HepG2 (cell line): ENCODE data around the gene TUBB. TPM values are rescaled to one million over a fixed set of nuclear protein-coding genes. Genes with fewer than 3 reads are reported as not detected.

Source experiments
- ATF3 ChIP-seq: sonication (generic); formaldehyde crosslinking; IDR thresholded peaks from 2 replicates; pipeline ENCODE4 v1.4.0; 2020; ENCODE audit warnings: missing genetic modification reagents
- ATF6 ChIP-seq: sonication (generic); formaldehyde crosslinking; conservative IDR thresholded peaks from 2 replicates; pipeline ENCODE4 v1.4.0; 2020; ENCODE audit warnings: missing genetic modification reagents
- FOXA1 ChIP-seq, 2 experiments: fragments of 450-650 bp in 1 of 2; sonication (generic) in 1 of 2; formaldehyde crosslinking in 1 of 2; IDR thresholded peaks; 2 replicates each; pipeline versions ENCODE4 v1.4.0 to v1.6.1; 2016 to 2020; ENCODE audit warnings: missing genetic modification reagents in 1 of 2
- IKZF5 ChIP-seq: IDR thresholded peaks from 2 replicates; pipeline ENCODE4 v1.6.1; 2018; ENCODE audit warnings: missing genetic modification reagents, mild to moderate bottlenecking, missing compliant biosample characterization
- JARID2 ChIP-seq: sonication (generic); formaldehyde crosslinking; IDR thresholded peaks from 2 replicates; pipeline ENCODE4 v1.8.1; 2023; ENCODE audit warnings: missing genetic modification reagents, inconsistent platforms; ENCODE audit not compliant: insufficient replicate concordance
- MNT ChIP-seq: fragments of 450-650 bp; IDR thresholded peaks from 2 replicates; pipeline ENCODE4 v1.6.1; 2016
- MYNN ChIP-seq: sonication (generic); formaldehyde crosslinking; IDR thresholded peaks from 2 replicates; pipeline ENCODE4 v1.4.0; 2020; ENCODE audit warnings: mild to moderate bottlenecking, low read depth, missing genetic modification reagents
- NR2F1 ChIP-seq, 2 experiments: fragments of 450-650 bp in 1 of 2; formaldehyde crosslinking in 1 of 2; IDR thresholded peaks; 2 replicates each; pipeline versions ENCODE4 v1.5.0 to v1.6.1; 2016 to 2020; ENCODE audit warnings: mild to moderate bottlenecking in 1 of 2, missing compliant biosample characterization in 1 of 2, missing genetic modification reagents in 1 of 2, moderate library complexity in 1 of 2
- POGZ ChIP-seq: sonication (generic); formaldehyde crosslinking; IDR thresholded peaks from 2 replicates; pipeline ENCODE4 v1.4.0; 2020; ENCODE audit warnings: mild to moderate bottlenecking, missing genetic modification reagents
- POLR2AphosphoS5 ChIP-seq: IDR thresholded peaks from 2 replicates; pipeline ENCODE4 v1.6.1; 2012; ENCODE audit warnings: low read depth, low read length
- PRMT3 ChIP-seq: sonication (generic); formaldehyde crosslinking; IDR thresholded peaks from 2 replicates; pipeline ENCODE4 v1.8.1; 2022; ENCODE audit warnings: low read depth, mild to moderate bottlenecking, moderate library complexity, missing genetic modification reagents, borderline replicate concordance
- RBFOX2 ChIP-seq: fragments of 200-400 bp; formaldehyde crosslinking; IDR thresholded peaks from 2 replicates; pipeline ENCODE4 v1.6.1; 2017; ENCODE audit warnings: low read depth, mild to moderate bottlenecking, low read length
- RBM22 ChIP-seq: fragments of 200-400 bp; formaldehyde crosslinking; optimal IDR thresholded peaks from 2 replicates; pipeline ENCODE3; 2017; ENCODE audit warnings: mild to moderate bottlenecking, low read length, moderate library complexity
- SAFB2 ChIP-seq: sonication (generic); formaldehyde crosslinking; IDR thresholded peaks from 2 replicates; pipeline ENCODE4 v1.5.1; 2020; ENCODE audit warnings: missing genetic modification reagents, low read depth, mild to moderate bottlenecking, borderline replicate concordance
- SATB2 ChIP-seq: sonication (generic); formaldehyde crosslinking; IDR thresholded peaks from 2 replicates; pipeline ENCODE4 v1.5.0; 2020; ENCODE audit warnings: missing genetic modification reagents
- SPEN ChIP-seq: sonication (generic); formaldehyde crosslinking; IDR thresholded peaks from 2 replicates; pipeline ENCODE4 v1.5.1; 2020; ENCODE audit warnings: low read depth, mild to moderate bottlenecking, missing genetic modification reagents
- ZBTB14 ChIP-seq: sonication (generic); formaldehyde crosslinking; IDR thresholded peaks from 2 replicates; pipeline ENCODE4 v1.4.0; 2020; ENCODE audit warnings: missing genetic modification reagents
- ZNF547 ChIP-seq: sonication (generic); formaldehyde crosslinking; IDR thresholded peaks from 2 replicates; pipeline ENCODE4 v1.5.1; 2020; ENCODE audit warnings: mild to moderate bottlenecking, missing genetic modification reagents
- ZNF629 ChIP-seq: sonication (generic); formaldehyde crosslinking; conservative IDR thresholded peaks from 2 replicates; pipeline ENCODE4 v1.5.0; 2020; ENCODE audit warnings: missing genetic modification reagents
- ZSCAN20 ChIP-seq: sonication (generic); formaldehyde crosslinking; IDR thresholded peaks from 2 replicates; pipeline ENCODE4 v1.4.0; 2020; ENCODE audit warnings: missing genetic modification reagents, mild to moderate bottlenecking, borderline replicate concordance
- polyA plus RNA-seq, 8 experiments: library from polyadenylated mRNA; depleted of rRNA in 3 of 8; stranded (reverse) in 7 of 8; unstranded in 1 of 8; fragments of >200 nt; fragmentation: Illumina TruSeq in 4 of 8; extraction: Trizol in 4 of 8; gene quantifications; 2 replicates each; pipeline versions ENCODE4 v1.2.1 to v1.2.3, GENCODE V29; 2011 to 2016; ENCODE audit warnings: low read depth in 4 of 8, missing spikeins in 1 of 8, mixed read lengths in 1 of 8; ENCODE audit not compliant: insufficient read depth in 1 of 8
- total RNA-seq, 5 experiments: library from RNA; depleted of rRNA; stranded (reverse); fragments of >200 nt; fragmentation: Illumina TruSeq; extraction: Trizol; gene quantifications; 2 replicates each; pipeline ENCODE4 v1.2.3, GENCODE V29; 2016; ENCODE audit warnings: low read depth in 1 of 5

The TUBB gene
- total and polyA plus RNA-seq, 2 of the 13 experiments (the other 11 are each of a cell fraction or from before 2014, with no cell fraction given) = 911 to 1,163 TPM

GRCh38 chr6:30717129-30717844 is 2.9 kb upstream of the TUBB start, which contains the start of gene MDC1 (continued):
- TF ChIP-seq PRMT3 (CRISPR knock-in tag) (no peak), JARID2 (CRISPR knock-in tag) (no peak), NR2F1 (CRISPR knock-in tag; IDR thresholded peaks at IDR 0.05) (0 out of 4 replicates have a peak, but pooled peaks have one; percentile 6 to 21), RBFOX2 (peak; percentile 82; the same call in 1 of the 2 replicates), MNT (peak; percentile 72), ZBTB14 (CRISPR knock-in tag) (no peak; the same call in 1 of the 2 replicates), MYNN (no peak; the same call in none of the 2 replicates), ZNF547 (CRISPR knock-in tag) (peak; percentile 79; the same call in 1 of the 2 replicates), ZNF629 (peak; percentile 42; the same call in 1 of the 2 replicates), POGZ (CRISPR knock-in tag) (peak; percentile 96), FOXA1 (IDR thresholded peaks at IDR 0.05) (no peak), FOXA1 (CRISPR knock-in tag; IDR thresholded peaks at IDR 0.05) (peak; percentile 57; the same call in 1 of the 2 replicates), ATF3 (CRISPR knock-in tag) (peak; percentile 68; the same call in 1 of the 2 replicates), ATF6 (peak; percentile 85; the same call in 1 of the 2 replicates), RBM22 (peak; percentile 65), IKZF5 (CRISPR knock-in tag) (peak; percentile 100), SPEN (CRISPR knock-in tag) (peak; percentile 99), SAFB2 (CRISPR knock-in tag) (peak; percentile 86), ZSCAN20 (CRISPR knock-in tag) (0 out of 2 replicates have a peak, but pooled peaks have one; percentile 19), SATB2 (no peak), POLR2AphosphoS5 (peak; percentile 91)
